ENCODE data around the gene TCEA2.

TCEA2 gene

DNA sequence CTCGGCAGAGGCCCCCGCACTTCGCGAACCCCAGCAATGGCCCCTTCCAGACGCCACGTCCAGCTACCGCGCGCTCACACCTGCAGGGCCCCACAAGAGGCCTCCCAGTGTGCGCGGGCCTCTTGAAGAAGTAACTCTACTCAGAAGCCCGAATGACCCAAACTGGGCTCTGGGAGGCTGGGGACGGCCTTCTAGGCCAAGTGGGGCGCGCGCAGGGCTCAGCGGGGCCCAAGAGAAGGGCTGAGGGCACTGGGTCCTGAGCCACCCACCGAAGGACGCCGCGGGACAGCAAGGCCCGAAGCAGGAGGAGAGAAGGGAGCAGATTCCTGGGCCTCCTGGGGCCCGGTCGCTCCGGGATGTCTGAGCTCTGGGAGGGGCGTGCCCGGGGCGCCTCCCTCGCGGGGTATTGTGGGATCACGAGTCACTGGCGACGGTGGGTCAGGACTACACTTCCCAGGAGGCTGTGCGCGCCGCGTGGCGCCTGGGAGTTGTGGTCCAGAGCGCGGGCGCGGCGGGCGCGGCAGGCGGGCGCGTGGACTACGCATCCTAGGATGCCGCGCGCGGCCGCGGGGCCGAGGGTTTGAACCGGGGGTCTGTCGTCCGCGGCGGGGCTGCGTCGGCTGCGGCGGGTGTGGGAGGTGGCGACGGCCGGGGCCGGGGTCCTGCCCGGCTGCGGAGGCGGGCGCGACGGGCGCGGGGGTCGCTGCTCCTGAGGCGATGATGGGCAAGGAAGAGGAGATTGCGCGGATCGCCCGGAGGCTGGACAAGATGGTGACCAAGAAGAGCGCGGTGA is at the start of gene TCEA2:
TSS of gene TCEA2 (plus strand) at position 603 of the 793 bp plus-strand sequence. CDS start at position 718, 115 bp downstream.
- TF ChIP-seq ZNF274 (IDR thresholded peaks at IDR 0.05; ENCODE audit: low read depth, low read length) = no peak
- peak within 1 kb of the TSS; percentile 81 for H3K4me3 ChIP-seq (ENCODE audit: low read length)

DNA sequence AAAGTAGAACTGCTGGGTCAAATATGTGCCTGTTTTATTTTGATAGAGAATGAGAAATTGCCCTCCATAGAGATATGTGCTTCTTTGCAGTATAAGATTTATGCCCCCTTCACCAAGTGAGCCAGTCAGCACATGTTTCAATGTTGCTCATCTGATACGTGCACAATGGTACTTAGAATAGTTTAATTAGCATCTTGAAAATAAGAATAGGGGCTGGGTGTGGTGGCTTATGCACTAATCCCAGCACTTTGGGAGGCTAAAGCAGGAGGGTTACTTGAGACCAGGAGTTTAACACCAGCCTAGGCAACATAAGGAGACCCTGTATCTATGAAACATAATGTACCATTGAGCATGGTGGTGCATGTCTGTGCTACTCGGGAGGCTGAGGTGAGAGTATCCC is 47.4 kb upstream of the TCEA2 start:
- TF ChIP-seq ZNF274 (IDR thresholded peaks at IDR 0.05; ENCODE audit: low read depth, low read length) = no peak
- no peak overlapping the region for H3K4me3 ChIP-seq (ENCODE audit: low read length)

DNA sequence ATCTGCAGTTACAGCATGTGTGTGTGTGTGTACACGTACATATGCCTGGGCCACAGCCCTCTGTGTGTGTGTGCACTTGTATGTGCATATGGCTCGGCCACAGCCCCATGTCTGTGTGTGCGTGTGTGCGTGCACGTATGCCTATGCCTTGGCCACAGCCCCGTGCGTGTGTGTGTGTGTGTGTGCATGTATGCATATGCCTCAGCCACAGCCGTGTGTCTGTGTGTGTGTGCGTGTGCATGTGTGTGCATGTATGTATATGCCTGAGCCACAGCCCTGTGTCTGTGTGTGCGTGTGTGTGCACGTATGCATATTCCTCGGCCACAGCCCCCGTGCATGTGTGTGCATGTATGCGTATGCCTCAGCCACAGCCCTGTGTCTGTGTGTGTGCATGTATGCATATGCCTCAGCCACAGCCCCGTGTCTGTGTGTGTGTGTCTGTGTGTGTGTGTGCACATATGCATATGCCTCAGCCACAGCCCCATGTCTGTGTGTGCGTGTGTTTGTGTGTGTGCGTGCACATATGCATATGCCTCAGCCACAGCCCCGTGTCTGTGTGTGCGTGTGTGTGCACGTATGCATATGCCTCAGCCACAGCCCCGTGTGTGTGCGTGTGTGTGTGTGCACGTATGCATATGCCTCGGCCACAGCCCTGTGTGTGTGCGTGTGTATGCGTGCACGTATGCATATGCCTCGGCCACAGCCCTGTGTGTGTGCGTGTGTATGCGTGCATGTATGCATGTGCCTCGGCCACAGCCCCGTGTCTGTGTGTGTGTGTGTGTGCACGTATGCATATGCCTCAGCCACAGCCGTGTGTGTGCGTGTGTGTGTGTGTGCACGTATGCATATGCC is 41.6 kb upstream of the TCEA2 start:
- no peak for TF ChIP-seq ZNF274 (IDR thresholded peaks at IDR 0.05; ENCODE audit: low read depth, low read length)
- H3K4me3 ChIP-seq (ENCODE audit: low read length) = no peak overlapping the region

DNA sequence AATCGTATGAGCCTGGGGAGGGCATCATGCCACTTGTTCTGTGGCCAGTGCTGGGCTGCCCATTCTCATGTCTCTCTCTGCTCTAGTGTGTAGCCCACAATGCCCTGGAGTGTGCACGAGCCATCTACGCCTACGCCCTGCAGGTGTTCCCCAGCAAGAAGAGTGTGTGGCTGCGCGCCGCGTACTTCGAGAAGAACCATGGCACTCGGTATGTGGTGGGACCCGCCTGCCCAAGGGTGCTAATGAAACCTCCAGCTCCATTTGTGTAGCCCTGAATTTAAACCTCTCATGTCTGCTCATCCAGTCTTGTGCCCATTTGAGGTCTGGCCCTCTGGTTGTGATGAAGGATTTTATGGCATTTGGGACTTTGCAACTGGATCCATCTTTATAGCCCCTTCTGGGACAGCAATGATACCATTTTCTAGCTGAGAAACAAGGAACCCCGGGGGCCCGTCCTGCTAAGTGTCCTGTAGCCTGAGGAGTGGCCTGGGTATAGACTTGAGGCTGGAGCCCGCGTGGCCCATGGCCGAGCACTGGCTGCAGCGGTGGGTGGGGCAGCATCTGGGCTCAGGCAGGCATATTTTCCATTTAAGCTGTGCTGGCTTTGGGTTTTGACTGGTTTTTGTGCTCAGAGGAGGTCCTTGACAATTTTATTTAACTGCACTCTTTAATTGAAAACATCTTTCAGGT is 40.2 kb upstream of the TCEA2 start:
- TF ChIP-seq ZNF274 (IDR thresholded peaks at IDR 0.05; ENCODE audit: low read depth, low read length) = no peak
- no peak overlapping the region for H3K4me3 ChIP-seq (ENCODE audit: low read length)

DNA sequence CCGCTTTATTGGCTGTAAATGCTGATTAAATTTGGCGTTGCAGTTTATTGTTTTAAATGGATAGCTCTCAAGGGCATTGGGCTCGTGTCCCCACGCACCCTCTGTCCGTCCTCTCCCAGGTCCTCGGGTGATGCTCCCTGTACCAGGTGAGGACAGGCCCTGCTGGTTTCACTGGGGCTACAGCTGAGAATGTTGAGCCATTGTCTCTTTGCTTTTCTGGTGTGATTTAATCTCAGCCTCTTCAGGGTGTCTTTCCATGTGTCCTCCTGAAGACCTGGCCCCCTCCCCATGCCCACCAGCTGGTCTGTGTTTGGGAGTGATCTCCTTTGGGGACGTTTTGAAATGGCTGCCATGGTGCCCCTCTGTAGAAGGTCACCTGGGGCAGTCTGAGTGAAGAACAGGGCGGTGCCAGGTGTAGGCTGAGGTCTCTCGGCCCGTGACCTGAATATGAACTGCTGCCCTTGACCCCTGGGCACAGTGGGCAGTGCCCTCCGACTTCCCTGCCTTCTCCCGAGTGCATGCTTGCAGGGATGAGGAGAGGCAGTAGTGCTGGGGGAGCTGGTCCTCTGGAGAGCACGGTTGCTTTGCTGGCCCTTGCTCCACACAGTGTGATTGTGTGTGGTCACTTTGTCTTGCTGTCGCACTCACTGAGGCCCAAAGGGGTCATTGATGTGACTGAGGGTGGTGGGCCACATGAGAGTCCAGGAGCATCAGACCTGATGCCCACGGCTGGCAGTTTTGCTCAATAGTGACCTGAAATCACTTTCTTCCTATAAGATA is 39.4 kb upstream of the TCEA2 start:
- no peak for TF ChIP-seq ZNF274 (IDR thresholded peaks at IDR 0.05; ENCODE audit: low read depth, low read length)
- H3K4me3 ChIP-seq (ENCODE audit: low read length) = no peak overlapping the region

DNA sequence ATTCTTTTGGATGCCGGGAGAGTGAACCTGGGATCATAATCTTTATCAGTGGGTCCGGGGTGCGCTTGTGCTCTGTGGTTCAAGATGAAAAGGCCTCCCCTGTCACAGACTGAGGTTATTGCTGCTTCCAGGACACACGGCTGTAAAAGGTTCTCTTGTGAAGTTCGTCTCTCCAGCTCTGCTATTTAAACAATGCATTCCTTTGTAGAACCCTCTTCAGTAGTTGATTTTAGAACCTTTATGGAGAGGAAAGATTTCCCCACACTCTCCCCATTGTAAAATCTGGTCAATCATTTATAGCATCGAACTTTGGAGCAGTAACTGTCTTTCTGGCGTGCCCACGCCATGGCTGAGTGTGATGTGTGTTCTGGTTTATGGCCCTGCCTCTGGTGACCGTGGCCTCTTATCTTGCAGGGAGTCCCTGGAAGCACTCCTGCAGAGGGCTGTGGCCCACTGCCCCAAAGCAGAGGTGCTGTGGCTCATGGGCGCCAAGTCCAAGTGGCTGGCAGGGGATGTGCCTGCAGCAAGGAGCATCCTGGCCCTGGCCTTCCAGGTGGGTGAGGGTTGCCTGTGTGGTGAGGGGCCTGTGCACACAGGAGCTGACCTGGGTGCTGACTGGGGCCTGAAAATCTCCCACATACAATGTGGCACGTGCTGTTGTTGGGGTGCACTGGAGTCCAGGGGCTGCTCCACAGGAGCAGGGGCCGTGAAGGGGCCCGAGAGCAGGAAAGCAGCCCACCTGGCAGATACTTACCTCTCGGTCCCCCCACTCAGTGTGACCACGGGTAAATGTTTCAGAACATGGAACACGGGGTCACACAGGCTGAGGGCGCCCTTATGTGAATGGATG is 38.6 kb upstream of the TCEA2 start:
- no peak for TF ChIP-seq ZNF274 (IDR thresholded peaks at IDR 0.05; ENCODE audit: low read depth, low read length)
- H3K4me3 ChIP-seq (ENCODE audit: low read length) = no peak overlapping the region

DNA sequence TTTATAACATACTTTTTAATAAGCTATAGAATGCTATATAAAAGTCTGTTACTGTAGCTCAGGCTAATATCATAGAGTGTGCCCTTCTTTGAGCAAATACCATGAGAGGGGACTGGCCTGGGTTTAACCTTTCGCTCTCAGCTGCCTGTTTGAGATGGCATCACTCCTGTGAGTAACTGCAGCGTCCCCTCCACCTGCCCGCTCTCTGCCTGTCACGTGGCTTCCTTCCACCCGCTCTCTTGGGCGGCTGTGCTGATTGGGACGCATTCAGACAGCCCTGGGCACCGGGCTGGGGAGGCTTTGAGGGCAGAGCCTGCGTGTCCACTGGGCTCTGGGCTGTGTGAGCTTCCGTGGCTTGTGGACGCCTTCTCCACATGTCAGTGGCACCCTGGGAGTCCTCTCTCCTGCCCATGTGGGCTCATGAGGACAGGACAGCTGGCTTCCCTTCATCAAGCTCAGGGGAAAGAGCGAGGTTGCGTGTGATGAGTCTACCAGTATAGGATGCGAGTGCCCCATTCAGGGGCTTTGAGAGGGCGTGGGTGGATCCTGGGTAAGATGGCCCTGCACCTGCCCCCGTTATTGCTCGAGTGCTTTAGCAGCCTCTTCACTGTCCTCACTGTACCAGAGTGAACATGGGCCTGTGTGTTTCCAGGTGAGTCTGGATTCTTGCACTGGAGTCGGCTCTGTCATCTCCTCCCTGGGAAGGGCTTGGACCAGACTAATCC is 37.7 kb upstream of the TCEA2 start:
- no peak for TF ChIP-seq ZNF274 (IDR thresholded peaks at IDR 0.05; ENCODE audit: low read depth, low read length)
- H3K4me3 ChIP-seq (ENCODE audit: low read length) = no peak overlapping the region

DNA sequence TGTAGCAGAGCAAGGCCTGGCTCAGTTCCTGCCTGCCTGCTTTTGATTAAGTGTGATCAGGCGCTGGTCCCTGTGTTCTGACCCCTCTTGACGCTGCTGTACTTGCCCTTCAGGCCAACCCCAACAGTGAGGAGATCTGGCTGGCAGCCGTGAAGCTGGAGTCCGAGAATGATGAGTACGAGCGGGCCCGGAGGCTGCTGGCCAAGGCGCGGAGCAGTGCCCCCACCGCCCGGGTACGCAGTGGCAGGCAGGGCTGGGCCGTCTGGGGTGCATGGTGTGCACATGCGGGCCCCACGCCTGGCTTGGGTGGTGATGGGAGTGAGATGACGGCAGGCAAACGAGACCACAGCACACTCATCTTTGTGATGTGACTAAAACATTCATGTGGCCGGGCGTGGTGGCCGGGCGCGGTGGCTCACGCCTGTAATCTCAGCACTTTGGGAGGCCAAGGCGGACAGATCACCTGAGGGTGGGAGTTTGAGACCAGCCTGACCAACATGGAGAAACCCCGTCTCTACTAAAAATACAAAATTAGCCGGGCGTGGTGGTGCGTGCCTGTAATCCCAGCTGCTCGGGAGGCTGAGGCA is 37.1 kb upstream of the TCEA2 start:
- H3K4me3 ChIP-seq (ENCODE audit: low read length) = no peak overlapping the region
- no peak for TF ChIP-seq ZNF274 (IDR thresholded peaks at IDR 0.05; ENCODE audit: low read depth, low read length)

DNA sequence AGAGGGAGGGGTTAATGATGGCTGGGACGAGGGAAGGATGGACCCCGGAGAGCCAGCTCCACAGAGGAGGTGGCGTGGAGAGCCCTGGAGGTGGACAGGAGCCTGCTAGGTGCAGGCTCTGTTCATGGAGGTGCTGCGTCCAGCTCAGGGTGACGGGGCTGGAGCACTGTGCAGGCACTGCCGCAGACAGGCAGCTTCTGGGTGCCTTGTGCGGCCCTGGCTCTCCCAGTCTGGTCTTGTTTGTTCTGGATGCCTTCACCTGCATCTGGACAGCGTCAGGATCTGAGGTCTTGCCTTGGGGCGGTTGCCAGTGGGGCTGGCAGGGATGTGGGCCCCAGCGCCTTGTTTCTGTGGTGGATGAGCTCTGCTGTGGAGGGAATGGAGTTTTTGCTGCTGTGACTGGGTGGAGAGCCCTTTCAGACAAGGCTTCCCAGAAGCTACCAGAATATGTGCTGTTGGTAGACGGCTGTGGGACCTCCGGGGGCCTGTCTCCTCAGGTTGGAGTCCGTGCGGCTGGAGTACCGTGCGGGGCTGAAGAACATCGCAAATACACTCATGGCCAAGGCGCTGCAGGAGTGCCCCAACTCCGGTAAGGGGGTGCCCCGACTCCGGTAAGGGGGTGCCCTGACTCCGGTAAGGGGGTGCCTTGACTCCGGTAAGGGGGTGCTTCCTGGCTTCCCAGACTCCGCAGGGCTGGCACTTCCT is 34.9 kb upstream of the TCEA2 start:
- no peak for TF ChIP-seq ZNF274 (IDR thresholded peaks at IDR 0.05; ENCODE audit: low read depth, low read length)
- H3K4me3 ChIP-seq (ENCODE audit: low read length) = no peak overlapping the region

DNA sequence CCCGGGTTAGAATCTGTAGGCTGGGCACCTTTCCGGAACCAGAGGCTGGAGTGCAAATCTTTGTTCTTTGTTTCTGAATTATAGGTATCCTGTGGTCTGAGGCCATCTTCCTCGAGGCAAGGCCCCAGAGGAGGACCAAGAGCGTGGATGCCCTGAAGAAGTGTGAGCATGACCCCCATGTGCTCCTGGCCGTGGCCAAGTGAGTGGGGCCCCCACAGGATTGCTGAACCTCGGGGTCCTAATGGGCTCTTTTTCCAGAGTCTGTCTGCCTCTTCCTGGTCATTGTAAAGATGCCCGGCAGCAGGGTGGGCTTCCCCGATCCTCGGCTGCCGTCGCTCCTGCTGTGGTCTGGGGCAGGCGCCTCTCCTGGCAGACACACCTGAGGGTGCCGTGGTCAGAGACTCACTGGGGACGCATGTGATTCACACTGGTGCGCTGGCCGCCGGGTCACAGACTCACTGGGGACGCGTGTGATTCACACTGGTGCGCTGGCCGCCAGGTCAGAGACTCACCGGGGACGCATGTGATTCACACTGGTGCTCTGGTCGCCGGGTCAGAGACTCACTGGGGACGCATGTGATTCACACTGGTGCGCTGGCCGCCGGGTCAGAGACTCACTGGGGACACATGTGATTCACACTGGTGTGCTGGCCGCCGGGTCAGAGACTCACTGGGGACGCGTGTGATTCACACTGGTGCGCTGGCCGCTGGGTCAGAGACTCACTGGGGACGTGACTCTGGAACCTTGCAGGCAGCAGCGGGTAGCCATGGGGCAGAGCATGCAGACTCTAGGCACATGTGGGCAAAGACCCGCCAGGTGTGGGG is 33.5 kb upstream of the TCEA2 start:
- H3K4me3 ChIP-seq (ENCODE audit: low read length) = no peak overlapping the region
- no peak for TF ChIP-seq ZNF274 (IDR thresholded peaks at IDR 0.05; ENCODE audit: low read depth, low read length)

Measured in GM08714 (cell line).